Nephron (organoid): ENCODE data around the gene PSMF1.
"Not testable (repeated sequence)": the region's sequence is repeated elsewhere in the genome, so short reads cannot be mapped to it uniquely, and the experiment has no call there.

Experiments
- H3K27ac Mint-ChIP-seq, 3 experiments: 2 replicates each; pipeline ENCODE4 v1.8.0; 2020; ENCODE audit warnings: mixed read lengths in 3 of 3, mild to moderate bottlenecking in 2 of 3, moderate library complexity in 1 of 3
- H3K27me3 Mint-ChIP-seq: 2 replicates; pipeline ENCODE4 v1.8.0; 2021; ENCODE audit warnings: low read depth, mild to moderate bottlenecking, moderate library complexity, mixed read lengths
- H3K36me3 Mint-ChIP-seq: 2 replicates; pipeline ENCODE4 v1.8.0; 2020; ENCODE audit warnings: low read depth, mixed read lengths
- H3K4me1 Mint-ChIP-seq: 2 replicates; pipeline ENCODE4 v1.8.0; 2020; ENCODE audit warnings: mixed read lengths
- H3K4me3 Mint-ChIP-seq, 3 experiments: 2 replicates each; pipeline ENCODE4 v1.8.0; 2020; ENCODE audit warnings: mild to moderate bottlenecking in 3 of 3, mixed read lengths in 3 of 3, moderate library complexity in 2 of 3
- H3K9me3 Mint-ChIP-seq: 2 replicates; pipeline ENCODE4 v1.8.0; 2020; ENCODE audit warnings: mixed read lengths
- TF ChIP-seq, protein P1 (sequence below), 3 experiments: fragments of 200-600 bp; sonication (generic); IDR thresholded peaks; one replicate each; pipeline ENCODE4 v1.5.0; 2021; ENCODE audit warnings: antibody characterized with exemption in 3 of 3; ENCODE audit not compliant: unreplicated experiment in 3 of 3

The PSMF1 gene

DNA sequence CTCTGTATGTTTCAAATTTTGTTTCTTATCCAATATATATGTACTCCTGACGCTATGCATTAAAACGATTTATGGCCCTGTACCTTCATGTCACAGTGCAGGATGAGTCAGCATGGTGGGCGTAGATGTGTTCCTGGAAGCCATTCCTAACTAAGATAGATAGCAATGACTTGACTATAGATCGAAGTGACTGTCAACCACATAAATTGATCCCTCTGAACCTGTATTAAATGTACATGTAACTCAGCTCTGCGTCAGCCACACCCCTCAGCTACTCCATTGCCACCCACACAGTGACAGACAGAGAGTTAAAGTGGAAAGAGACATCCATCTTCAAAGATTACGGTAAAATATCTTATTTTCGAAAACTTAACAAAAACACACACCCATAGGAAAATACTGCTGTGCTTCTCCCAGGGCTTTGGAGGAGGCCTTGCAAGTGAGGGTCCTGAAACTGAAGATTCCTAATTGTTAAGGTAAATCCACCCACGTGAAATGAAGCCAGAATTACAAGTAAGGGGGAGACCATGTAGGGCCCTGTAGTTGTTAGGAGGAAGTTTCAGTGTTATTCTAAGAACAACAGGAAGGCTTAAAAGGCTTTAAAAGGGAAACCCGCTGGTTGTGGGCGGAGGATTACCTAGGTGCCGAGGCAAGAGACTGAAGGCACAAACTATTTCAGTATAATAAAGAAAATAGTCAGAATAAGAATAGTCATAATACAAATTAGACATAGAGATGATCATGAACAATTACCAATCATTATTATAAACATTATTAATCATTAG lies 97.2 kb downstream of the PSMF1 start:
- no peak overlapping the region for H3K4me3 Mint-ChIP-seq
- H3K27me3 Mint-ChIP-seq: peaks cover 40% of the 10 kb centered on the region
- H3K36me3 Mint-ChIP-seq: no peaks in the 10 kb centered on the region
- TF ChIP-seq, protein P1, sequence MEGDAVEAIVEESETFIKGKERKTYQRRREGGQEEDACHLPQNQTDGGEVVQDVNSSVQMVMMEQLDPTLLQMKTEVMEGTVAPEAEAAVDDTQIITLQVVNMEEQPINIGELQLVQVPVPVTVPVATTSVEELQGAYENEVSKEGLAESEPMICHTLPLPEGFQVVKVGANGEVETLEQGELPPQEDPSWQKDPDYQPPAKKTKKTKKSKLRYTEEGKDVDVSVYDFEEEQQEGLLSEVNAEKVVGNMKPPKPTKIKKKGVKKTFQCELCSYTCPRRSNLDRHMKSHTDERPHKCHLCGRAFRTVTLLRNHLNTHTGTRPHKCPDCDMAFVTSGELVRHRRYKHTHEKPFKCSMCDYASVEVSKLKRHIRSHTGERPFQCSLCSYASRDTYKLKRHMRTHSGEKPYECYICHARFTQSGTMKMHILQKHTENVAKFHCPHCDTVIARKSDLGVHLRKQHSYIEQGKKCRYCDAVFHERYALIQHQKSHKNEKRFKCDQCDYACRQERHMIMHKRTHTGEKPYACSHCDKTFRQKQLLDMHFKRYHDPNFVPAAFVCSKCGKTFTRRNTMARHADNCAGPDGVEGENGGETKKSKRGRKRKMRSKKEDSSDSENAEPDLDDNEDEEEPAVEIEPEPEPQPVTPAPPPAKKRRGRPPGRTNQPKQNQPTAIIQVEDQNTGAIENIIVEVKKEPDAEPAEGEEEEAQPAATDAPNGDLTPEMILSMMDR (IDR thresholded peaks at IDR 0.05; ENCODE audit: unreplicated experiment in 3 of 3): no peak
- H3K4me1 Mint-ChIP-seq: no peaks in the 10 kb centered on the region
- no peak overlapping the region for H3K27ac Mint-ChIP-seq
- no peaks in the 10 kb centered on the region for H3K9me3 Mint-ChIP-seq

- H3K27ac Mint-ChIP-seq, H3K4me1 Mint-ChIP-seq, H3K36me3 Mint-ChIP-seq, H3K4me3 Mint-ChIP-seq, H3K9me3 Mint-ChIP-seq: not testable (repeated sequence)
- H3K27me3 Mint-ChIP-seq: peaks cover 41% of the 10 kb centered on the region
Measured at GRCh38 chr20:1216527-1217427, 98.4 kb downstream of the PSMF1 start.
